Measurements from ENCODE around the gene POLR1G.
"Not testable (repeated sequence)": the region's sequence is repeated elsewhere in the genome, so short reads cannot be mapped to it uniquely, and the experiment has no call there.

POLR1G gene

GRCh38 chr19:45400192-45400591 is 6.3 kb upstream of the POLR1G start:
- peak; percentile 37 for DNase-seq

- DNase-seq, result no peak
These were observed 4.6 kb upstream of the POLR1G start for GRCh38 chr19:45401815-45402214.

DNA sequence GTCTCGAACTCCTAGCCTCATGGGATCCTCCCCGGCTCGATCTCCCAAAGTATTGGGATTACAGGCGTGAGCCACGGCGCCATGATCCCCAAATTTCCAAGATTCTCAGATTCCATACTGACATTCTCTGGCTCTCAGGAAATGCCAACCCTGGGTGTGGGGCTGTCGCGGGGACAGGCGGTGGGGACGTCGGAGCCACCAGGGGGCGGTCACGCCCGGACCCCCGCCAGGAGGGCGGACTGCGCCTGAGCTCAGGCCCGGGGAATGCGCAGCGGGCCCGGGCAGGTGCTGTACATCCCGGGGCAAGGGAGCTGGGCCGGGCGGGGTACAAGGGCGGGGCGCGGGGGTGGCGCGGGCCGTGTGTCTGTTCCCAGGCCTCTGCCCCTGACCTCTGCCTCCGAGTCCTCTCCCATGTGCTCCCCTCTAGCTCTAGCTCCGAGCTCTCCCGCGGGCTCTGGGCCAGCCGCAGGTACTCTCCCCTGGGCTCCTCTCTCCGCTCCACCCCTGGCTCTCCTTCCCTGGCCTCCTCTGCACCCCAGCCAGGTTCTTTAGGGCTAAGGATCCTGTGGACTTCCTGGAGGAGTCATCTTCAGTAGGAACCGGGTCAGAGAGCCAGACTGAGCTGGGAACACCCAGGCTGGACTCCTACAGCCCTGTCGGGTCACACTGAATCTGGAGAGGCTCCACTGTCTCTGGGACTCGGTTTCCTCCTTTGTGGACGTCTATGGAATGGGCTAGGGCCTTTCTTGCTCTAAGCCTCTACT is 4.0 kb upstream of the POLR1G start:
- DNase-seq, result no peak

DNA sequence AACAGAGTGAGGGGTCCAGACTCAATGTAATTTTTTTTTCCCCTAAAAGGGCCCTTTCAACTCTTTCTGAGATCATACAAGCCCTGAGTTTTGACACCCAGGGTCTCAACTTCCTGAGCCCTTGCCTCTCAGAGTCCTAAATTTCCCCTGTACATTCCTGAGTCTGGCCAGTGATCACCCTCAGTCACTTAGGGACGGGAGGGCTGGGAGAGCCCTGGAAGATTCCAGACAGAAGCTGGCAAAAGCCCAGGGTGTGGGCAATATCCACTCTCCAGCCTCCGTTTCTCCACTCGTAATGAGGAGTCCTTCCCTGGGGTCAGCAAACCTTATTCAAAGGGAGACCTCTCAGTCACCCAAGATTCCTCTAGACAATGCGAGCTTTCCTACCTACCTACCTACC is 3.2 kb upstream of the POLR1G start:
- no peak for DNase-seq

DNA sequence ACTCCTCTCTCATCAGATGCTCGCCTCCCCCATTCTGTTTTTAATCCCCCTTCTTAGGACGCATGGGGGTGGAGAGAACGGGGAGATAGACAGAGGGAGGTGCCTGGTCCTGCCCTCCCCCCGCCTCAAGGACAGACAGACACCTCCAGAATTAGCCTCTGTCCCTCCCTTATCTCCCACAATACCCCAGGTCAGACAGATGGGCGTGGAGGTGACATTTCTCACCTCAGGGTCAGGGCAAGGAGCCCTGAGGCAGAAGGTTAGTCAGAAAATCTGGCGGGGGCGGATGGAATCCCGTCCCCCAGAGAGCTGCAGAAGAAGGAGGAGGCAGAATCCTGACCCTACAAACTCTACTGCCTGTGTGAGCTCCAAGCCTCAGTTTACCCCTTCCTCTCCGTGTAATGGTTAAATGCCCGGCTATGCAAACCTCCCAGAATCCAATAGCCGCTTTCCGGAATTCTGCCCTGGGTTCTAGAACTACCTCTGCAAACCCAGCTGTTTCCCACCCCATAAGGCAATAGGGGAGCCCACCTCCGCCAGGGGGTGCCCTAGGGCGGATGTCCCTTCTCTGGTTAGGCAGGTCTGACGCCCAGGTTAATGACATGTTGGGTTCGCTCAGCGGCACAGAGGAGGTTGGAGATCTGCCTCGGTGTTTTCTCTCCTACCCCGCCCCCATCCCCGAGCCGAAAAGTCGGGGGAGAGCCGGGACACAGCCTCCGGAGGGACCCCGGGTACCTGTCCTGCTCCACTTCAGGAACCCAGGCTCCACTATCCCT is 2.5 kb upstream of the POLR1G start:
- peak; percentile 49 for DNase-seq

DNA sequence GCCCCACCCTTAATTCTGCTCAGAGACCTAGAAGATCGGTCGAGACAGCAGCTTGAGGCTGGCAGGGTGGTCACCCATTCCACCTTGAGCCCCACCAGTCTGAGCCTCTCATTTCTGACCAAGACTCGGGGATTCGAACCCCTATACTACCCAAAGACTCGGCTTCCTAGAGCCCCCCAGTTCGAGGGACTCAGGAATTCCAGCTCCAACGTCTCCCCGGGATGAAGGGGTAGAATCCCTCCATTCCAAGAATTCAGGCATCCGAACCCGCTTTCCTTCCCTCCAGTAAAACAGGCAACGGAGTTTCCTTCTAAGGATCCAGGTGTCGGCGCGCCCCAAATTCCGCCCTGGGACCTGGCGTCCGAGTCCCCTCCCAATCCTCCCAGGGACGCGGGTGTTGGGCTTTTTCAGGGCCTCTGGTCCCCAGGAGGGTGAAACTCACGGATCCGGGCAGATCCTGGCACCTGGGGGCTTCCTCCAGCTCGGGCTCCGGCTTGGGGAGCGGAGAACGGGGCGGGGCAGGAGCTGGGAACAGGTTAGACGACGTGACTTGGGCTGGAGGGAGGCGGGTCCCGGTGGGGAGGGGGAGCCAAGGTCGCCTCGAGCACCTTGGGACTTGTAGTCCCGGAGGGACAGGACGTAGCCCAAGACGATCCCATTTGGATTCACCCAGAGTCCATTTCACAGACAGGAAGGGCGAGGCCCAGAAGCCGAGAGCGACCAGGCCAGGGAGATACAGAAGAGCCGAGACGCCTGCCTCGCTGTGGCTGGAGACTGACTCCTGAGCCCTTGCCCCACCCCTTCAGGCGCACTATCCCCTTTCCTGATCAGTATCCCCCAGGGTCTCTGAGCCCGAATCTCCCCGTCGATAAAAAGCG is 1.6 kb upstream of the POLR1G start, which contains the start of gene PPP1R13L:
PPP1R13L (minus strand) TSS at position 513 of the 878 bp plus-strand sequence. CDS start 6,751 bp downstream, outside the sequence.
- peak; percentile 84 for DNase-seq

DNA sequence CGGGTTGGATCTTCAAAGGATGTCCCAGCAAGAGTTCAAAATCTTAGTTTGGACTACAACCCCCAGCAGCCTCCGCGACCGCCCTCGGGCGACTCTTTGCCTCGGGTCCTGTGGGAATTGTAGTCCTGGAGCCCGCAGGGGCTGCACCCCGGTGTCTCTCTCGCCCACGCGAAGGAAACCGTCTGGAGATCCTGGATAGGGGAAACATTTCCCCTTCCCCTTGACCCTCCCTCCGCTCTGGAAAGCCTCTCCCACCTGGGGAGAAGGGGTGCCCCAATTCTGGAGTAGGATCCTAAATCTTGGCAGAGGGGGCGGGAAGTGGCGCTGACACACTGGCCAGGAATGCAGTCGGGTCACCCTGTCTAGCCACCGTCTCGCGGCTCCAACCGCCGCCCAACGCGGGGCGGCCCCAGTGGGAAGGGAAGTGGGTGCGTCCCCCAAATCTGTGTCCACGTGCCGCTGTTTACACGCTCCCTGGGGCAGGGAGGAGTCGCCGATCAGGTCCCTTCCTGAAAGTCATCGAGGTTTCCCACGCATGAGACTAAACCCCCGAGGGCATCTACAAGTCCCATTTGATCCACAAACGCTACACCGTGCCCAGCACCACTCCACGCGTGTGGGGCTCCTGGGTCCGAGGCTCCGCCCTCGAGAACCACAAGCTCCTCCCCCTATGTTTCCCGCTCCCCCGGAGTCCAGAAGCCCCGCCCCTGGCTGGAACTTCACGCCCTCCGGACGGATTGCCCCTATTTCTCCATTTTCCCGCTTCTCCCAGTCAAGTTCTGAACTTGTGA is 814 bp upstream of the POLR1G start:
- DNase-seq, result peak; percentile 87

DNA sequence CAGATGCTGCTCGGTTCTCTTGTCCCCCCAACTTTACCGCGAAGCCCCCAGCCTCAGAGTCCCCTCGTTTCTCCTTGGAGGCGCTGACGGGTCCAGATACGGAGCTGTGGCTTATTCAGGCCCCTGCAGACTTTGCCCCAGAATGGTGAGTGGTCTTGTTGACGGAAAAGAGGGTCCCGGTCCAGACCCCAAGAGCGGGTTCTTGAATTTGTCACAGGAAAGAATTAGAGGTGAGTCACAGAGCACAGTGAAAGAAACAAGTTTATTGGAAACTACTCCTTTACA is 589 bp downstream of the POLR1G start:
- DNase-seq, result no peak

DNA sequence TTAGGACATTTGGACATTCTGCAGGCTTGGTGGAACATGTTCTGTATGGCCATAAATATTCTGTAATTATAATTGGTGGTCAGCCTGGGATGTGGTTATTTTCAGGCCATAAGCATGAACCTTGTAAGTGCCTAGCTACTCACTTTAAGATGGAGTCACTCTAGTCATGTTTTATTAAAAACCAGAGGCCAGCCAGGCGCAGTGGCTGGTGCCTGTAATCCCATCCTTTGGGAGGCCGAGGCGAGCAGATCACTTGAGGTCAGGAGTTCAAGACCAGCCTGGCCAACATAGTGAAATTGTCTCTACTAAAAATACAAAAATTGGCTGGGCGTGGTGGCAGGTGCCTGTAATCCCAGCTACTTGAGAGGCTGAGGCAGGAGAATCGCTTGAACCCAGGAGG is 1.1 kb downstream of the POLR1G start:
- not testable (repeated sequence) for DNase-seq

- no peak for DNase-seq
These were observed 1.7 kb downstream of the POLR1G start for GRCh38 chr19:45408121-45408520.

DNA sequence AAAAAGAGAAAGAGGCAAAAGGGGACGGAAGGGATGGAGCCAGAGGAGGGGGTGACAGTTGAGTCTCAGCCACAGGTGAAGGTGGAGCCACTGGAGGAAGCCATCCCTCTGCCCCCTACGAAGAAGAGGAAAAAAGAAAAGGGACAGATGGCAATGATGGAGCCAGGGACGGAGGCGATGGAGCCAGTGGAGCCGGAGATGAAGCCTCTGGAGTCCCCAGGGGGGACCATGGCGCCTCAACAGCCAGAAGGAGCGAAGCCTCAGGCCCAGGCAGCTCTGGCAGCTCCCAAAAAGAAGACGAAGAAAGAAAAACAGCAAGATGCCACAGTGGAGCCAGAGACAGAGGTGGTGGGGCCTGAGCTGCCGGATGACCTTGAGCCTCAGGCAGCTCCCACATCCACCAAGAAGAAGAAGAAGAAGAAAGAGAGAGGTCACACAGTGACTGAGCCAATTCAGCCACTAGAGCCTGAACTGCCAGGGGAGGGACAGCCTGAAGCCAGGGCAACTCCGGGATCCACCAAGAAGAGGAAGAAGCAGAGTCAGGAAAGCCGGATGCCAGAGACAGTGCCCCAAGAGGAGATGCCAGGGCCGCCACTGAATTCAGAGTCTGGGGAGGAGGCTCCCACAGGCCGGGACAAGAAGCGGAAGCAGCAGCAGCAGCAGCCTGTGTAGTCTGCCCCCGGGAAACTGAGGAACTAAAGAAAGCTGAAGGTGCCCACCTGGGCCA is 2.5 kb downstream of the POLR1G start:
- no peak for DNase-seq

DNA sequence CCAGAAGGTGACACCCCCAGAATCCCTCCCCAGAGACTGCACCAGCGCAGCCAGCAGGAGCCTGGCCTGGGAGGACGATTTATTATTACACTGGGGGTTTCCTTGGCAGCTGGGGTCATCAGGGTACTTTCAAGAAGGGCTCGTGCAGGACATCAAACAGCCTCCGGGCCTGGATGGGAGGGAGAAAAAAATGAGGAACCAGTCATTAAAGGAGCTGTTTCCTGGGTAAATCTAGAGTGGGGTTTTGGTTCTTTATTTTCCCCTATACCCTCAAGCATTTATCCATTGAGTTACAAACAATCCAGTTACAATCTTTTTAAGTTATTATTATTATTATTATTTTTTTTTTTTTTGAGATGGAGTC is 3.1 kb downstream of the POLR1G start:
- DNase-seq, result no peak

DNA sequence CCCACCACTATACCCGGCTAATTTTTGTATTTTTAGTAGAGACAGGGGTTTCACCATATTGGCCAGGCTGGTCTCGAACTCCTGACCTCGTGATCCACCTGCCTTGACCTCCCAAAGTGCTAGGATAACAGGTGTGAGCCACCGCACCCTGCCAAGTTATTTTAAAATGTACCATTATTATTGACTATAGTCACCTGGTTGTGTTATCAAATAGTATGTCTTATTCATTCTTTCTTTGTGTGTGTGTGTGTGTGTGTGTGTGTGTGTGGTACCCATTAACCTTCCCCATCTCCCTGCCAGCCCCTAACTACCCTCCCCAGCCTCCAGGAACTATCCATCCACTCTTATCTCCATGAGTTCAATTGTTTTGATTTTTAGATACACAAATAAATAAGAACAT is 3.9 kb downstream of the POLR1G start:
- DNase-seq, result not testable (repeated sequence)

GRCh38 chr19:45413497-45413896 is 7.1 kb downstream of the POLR1G start:
- no peak for DNase-seq

GRCh38 chr19:45414468-45414867 is 8.0 kb downstream of the POLR1G start:
- no peak for DNase-seq

DNA sequence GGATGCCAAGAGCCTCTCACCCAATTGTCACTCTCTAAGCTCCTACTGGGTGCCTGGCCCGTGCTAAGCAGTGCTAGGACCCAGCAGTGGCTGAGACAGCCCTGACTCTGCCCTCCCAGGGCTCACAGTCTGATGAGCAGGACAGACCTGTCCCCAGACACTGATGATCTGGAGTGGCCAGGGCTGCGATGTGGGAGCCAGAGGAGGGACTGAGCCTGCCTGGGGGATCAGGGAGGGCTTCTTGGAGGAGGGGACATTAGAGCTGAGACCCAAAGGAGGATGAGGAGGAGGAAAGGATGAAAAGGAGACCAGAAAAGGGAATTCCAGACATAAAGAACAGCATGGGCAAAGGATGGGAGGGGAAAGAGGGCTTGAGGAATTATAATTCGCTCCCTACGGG is 10.7 kb downstream of the POLR1G start:
- DNase-seq, result no peak

DNA sequence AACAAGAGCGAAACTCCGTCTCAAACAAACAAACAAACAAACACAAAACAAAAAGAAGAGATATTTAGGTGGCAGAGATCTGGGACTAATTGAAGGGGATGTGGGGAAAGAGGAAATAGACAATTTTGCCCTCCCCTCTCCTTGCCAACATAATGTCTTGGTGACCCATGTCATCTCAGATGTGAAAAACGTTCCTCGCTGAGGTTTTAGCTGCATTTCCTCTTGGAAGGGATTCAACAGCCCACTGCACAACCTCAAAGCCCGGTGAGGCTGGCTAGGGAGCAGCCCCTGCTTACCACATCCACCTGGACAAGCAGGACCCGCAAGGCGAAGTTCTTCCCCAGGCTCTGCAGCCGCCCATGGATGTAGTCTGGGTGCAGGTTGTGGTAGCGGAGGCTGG is 12.4 kb downstream of the POLR1G start:
- DNase-seq, result no peak

GRCh38 chr19:45419396-45419795 is 13.0 kb downstream of the POLR1G start:
- no peak for DNase-seq

DNA sequence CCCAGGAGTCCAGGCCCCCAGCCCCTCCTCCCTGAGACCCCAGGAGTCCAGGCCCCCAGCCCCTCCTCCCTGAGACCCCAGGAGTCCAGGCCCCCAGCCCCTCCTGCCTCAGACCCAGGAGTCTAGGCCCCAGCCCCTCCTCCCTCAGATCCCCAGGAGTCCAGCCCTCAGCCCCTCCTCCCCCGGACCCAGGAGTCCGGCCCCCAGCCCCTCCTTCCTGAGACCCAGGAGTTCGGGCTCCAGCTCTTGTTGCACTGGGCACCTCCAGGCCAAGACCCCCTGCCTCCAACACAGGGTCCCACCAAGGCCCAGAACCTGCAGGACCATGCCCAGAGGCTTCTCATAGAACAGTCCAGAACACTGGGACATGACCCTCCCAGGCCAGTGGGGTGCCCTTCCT is 13.5 kb downstream of the POLR1G start:
- DNase-seq, result no peak

GRCh38 chr19:45420356-45420755 is 13.9 kb downstream of the POLR1G start:
- no peak for DNase-seq

DNA sequence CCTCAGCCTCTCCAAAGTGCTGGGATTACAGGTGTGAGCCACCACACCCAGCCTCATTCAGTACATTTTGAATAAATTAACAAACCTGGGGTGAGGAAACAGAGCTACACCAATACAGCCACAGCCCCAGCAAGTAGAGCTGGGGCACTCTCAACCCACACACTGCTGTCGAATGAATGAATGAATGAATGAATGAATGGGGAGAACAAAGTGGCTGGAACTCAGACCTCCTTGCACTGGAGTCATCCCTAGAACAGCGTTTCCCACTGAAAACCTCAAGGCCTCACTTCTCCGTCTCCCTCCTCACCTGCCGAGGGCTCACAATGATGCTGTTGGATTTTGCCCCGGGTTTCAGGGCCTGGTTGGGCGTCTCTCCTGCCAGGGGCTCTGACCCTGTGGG is 14.4 kb downstream of the POLR1G start:
- no peak for DNase-seq

- no peak for DNase-seq
These were observed 15.6 kb downstream of the POLR1G start for GRCh38 chr19:45421947-45422498.

Measured in NCI-H1105 treated with DMSO at 0.1 percent for 48 hours (cell line).